Stimulated activated CD4-positive, alpha-beta T cell treated with anti-CD3 and anti-CD28 coated beads, Interleukin-1b, Interleukin-23, amount 100 ng/mL, for 1 hour (primary cell): ENCODE results near the gene PPP1R14D.

Experiments used
- DNase-seq, 2 donors: peaks; one replicate each; pipeline ENCODE4 v3.0.0-alpha.2; 2020; ENCODE audit warnings: low read depth in 2 of 2

Gene PPP1R14D

GRCh38 chr15:40819048-40819447, 9.5 kb downstream of the PPP1R14D start:
- DNase-seq = no peak

DNA sequence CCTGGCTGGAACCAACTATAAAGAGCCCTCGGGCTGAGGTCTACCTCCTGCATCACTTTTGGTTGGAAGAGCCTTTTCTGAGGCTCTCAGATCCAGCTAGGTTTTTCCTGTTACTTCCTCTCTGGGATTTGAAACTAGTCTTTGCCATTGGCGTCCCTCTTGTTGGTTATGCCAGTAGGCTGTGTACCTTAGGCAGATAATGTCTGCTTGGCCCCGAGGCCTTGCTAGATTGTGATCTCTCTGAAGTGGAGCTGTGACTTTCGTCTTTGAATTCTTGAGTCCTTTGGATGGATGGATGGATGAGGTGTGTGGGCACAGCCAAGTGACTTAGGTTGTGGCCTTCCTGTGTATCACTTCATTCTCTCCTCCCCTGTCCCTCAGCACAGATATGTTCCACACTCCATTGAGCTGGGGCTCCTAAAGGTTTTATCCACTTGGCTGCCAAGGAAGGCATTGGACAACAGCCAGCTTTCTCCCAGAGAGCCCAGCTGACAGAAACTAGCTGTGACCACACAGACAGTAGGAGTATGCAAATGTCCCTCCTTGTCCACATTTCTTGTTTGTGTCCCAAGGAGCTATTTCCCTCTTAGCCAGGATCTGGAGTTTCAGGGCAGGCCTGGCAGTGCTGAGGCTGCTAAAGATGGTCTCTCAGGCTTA, 13.3 kb downstream of the PPP1R14D start:
- no peak for DNase-seq

GRCh38 chr15:40812721-40813425, 15.6 kb downstream of the PPP1R14D start:
- no peak for DNase-seq

DNA sequence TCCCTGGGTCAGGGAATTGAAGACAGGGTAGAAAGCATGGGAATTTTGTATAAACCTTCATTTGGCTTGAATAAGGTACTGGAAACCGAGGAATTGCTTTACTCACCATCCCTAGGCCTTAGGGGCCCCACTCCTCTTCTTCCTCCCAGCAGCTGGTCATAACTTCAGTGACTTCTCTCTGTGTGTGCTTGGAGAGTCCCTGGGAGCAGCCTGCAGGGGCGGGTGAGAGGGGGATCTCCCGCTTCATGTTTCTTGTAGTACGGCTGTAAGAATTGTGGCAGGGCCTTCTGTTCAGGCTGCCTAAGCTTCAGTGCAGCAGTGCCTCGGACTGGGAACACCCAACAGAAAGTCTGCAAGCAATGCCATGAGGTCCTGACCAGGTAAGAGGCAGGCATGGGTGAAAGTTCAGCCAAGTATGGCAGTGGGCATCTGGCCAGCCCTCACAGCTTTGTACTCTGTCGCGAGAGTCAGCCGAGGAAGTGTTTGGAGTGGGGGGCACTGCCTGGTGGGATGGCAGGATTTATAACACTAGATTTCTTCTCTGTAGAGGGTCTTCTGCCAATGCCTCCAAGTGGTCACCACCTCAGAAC, 19.6 kb downstream of the PPP1R14D start:
- DNase-seq = no peak

- no peak for DNase-seq
Observed at GRCh38 chr15:40807888-40808461, 20.5 kb downstream of the PPP1R14D start.

DNA sequence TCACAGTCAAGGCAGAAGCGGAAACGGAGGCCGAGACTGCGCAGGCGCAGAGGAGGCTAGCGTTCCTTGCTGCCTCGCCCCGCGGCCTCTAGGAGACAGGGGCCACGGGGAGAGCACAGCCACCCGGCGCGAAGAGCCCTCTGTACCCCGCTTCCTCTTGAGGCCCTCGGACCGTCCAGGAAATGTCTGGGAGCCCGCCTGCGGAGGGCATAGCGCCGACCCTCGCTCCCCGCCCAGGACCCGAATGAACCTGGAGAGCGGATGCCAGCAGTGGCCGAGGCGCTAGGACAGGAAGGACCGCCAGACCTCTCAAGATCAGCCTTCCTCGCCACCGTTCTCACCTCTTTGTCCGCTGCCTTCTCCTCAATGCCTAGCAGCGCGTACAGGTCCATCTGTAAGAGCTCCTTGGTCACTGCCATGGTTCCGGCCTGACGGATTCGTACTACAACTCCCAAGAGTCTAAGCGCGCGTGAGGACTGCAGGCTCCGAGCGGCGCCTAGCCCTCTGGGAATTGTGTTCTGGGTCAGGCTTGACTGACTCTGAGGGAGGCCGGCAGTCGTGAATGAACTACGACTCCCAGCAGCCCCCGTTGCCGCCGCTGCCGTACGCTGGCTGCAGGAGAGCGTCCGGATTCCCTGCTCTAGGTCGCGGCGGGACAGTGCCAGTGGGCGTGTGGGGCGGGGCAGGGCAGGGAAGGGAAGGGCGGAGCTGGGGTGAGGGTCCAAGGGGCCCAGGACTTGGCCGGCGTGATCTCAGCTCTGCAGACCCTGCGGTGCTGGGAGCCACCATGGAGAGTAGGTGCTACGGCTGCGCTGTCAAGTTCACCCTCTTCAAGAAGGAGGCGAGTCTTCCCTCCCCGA, 21.2 kb downstream of the PPP1R14D start, which contains the start of the genes DNAJC17 and ZFYVE19:
DNAJC17 (minus strand) TSS at position 446 of the 860 bp plus-strand sequence; CDS start at position 419, 27 bp downstream.
ZFYVE19 (plus strand) TSS at position 62 of the 860 bp plus-strand sequence; CDS start at position 563, 501 bp downstream.
- peak; percentile 86 to 91 for DNase-seq

DNA sequence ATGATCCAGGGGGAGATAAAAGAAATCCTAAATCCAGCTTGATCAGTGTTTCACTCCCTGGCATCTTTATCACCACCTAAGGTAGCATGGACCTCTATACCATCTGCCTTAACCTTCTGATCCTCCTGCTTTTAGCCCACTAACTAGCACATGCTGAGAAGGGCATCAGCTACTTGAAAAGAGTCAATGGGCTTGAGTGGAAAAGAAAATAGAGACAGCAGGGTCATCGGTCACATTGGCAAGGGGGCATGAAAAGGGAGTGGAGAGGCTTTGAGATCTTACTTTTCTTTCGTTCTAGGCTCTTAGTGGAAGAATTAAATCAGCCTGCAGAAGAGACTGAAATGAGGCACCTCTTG, 21.9 kb downstream of the PPP1R14D start:
- DNase-seq = no peak

GRCh38 chr15:40803688-40804087, 24.8 kb downstream of the PPP1R14D start:
- DNase-seq = no peak

- DNase-seq = no peak
Observed at GRCh38 chr15:40803076-40803475, 25.4 kb downstream of the PPP1R14D start.

- no peak for DNase-seq
Observed at GRCh38 chr15:40799523-40799922, 29.0 kb downstream of the PPP1R14D start.

DNA sequence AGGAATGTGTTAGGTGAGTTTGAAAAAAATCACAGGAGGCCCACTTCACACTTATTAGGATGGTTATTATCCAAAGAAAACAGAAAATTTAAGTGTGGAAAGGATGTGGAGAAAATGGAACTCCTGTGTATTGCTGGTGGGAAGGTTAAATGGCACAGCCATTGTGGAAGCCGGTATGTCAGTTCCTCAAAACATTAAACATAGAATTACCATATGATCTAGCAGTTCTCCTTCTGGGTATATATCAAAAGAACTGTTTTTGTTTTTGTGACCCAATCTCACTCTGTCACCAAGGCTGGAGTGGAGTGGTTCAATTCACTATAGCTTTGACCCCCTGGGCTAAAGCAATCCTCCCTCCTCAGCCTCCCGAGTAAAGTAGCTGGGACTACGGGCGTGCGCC, 32.0 kb downstream of the PPP1R14D start:
- DNase-seq = no peak

DNA sequence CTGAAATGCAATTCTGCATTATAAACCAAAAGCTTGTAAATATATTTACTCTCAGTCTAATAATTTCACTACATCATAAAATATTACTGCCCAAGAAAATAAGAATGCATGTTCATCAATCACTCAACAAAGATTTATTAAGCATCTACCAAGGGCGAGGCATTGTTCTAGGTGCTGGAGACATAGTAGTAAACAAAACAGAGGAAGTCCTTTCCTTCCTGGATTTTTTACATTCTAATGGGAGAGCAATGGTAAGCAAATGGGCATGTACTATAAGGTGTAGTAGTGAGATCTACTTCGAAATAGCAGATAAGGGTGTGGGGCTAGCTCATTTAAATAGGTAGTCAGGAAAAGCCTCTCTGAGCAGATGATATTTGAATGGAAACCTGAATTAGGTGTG, 32.5 kb downstream of the PPP1R14D start:
- DNase-seq = no peak

GRCh38 chr15:40793216-40793989, 35.1 kb downstream of the PPP1R14D start:
- no peak for DNase-seq

- DNase-seq = no peak
Observed at GRCh38 chr15:40792394-40792793, 36.1 kb downstream of the PPP1R14D start.

DNA sequence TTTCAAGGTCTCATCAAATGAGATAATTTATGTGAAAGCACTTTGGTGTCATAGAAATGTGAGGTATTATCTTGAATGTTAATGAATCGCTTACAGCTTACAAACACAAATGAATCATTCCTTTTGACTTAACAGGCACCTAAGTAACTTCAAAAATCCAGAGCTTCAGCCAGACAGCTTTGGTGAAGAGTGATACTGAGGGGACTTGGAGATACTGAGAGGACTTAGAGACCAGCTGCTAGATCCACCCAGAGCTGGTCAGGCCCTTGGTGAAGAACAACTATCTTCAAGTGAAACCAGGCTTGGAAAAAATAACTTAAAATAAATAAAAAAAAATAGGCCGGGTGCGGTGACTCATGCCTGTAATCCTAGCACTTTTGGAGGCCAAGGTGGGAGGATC, 37.8 kb downstream of the PPP1R14D start:
- no peak for DNase-seq

DNA sequence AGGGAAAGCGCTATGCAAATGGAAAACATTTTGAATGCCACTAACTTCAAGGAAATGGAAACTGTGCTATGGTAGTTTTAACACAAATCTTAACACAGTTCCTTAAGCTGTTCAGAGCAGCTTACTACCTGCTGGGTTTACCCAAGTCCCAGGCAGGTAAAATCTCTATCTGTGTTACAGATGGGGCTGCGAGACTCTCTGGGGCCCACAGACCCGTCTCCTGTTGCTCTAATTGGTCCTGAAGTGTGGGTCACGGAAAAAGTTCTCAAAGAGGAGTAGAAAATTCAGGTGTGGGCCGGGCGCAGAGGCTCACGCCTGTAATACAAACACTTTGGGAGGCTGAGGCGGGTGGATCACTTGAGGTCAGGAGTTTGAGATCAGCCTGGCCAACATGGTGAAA, 38.5 kb downstream of the PPP1R14D start:
- no peak for DNase-seq

DNA sequence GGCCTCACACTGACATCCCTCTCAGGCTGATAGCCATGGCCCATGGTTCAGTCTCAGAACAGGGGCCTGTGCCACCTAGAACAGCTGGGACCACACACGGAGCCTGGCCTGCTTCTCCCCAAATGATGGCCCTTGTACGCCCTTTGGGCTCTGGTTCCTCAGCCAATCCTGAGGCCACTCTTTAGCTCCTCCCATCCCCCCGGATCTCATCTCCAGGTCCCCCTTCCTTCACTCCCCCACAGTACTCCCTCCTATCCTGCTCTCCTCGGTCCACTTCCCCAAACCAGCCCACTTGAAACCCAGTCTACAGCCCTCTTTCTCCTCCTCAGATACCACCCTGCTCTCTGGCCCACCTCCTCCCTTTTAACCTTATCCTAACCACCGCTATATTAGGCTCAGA, 39.4 kb downstream of the PPP1R14D start:
- no peak for DNase-seq

DNA sequence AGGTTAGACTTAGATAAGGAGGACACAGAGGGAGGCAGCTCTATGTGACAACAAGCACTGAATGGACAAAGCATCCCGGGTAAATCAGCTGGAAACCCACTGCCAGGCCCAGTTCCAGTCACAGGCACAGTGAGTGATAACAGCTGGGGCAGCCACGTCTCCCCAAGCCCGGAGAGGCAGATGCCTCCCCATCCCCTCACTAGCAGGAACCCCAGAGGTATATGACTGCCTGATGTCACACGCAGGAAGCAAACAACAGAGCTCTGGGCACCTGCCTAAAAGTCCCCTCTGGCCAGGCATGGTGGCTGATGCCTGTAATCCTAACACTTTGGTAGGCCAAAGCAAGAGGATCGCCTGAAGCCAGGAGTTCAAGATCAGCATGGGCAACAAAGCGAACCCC, 40.5 kb downstream of the PPP1R14D start:
- DNase-seq = no peak

- DNase-seq = peak in 1 of 2 donors; percentile 37
Observed at GRCh38 chr15:40787344-40787841, 41.1 kb downstream of the PPP1R14D start.

GRCh38 chr15:40785814-40786213, 42.7 kb downstream of the PPP1R14D start:
- DNase-seq = no peak

- DNase-seq = no peak
Observed at GRCh38 chr15:40785164-40785563, 43.3 kb downstream of the PPP1R14D start.
